Measurements from ENCODE around the gene CTNNA2. TPM values are rescaled to one million over a fixed set of nuclear protein-coding genes. Genes with fewer than 3 reads are reported as not detected.

The CTNNA2 gene
- total RNA-seq, 4 donors from 2014 or later, result not detected

GRCh38 chr2:80395251-80395650 lies 882.4 kb downstream of the CTNNA2 start:
- TF ChIP-seq CTCF (IDR thresholded peaks at IDR 0.05; ENCODE audit: low read depth), result no peak

- no peak for TF ChIP-seq CTCF (IDR thresholded peaks at IDR 0.05; ENCODE audit: low read depth)
Observed at GRCh38 chr2:80396276-80396675, 883.4 kb downstream of the CTNNA2 start.

- TF ChIP-seq CTCF (IDR thresholded peaks at IDR 0.05; ENCODE audit: low read depth), result no peak
Observed at GRCh38 chr2:80403081-80403480, 890.2 kb downstream of the CTNNA2 start.

GRCh38 chr2:80407377-80407776 lies 894.5 kb downstream of the CTNNA2 start:
- no peak for TF ChIP-seq CTCF (IDR thresholded peaks at IDR 0.05; ENCODE audit: low read depth)

GRCh38 chr2:80410346-80410745 lies 897.5 kb downstream of the CTNNA2 start:
- TF ChIP-seq CTCF (IDR thresholded peaks at IDR 0.05; ENCODE audit: low read depth), result no peak

- no peak for TF ChIP-seq CTCF (IDR thresholded peaks at IDR 0.05; ENCODE audit: low read depth)
Observed at GRCh38 chr2:80413136-80413535, 900.3 kb downstream of the CTNNA2 start.

GRCh38 chr2:80417737-80418136 lies 904.9 kb downstream of the CTNNA2 start:
- no peak for TF ChIP-seq CTCF (IDR thresholded peaks at IDR 0.05; ENCODE audit: low read depth)

Measured in subcutaneous adipose tissue (tissue), 4 donors.